ENCODE measurements around the gene FMNL3. TPM values are rescaled to one million over a fixed set of nuclear protein-coding genes. Genes with fewer than 3 reads are reported as not detected.

FMNL3 gene
- total RNA-seq, 1 experiment from 2014 or later = 3.5 TPM

DNA sequence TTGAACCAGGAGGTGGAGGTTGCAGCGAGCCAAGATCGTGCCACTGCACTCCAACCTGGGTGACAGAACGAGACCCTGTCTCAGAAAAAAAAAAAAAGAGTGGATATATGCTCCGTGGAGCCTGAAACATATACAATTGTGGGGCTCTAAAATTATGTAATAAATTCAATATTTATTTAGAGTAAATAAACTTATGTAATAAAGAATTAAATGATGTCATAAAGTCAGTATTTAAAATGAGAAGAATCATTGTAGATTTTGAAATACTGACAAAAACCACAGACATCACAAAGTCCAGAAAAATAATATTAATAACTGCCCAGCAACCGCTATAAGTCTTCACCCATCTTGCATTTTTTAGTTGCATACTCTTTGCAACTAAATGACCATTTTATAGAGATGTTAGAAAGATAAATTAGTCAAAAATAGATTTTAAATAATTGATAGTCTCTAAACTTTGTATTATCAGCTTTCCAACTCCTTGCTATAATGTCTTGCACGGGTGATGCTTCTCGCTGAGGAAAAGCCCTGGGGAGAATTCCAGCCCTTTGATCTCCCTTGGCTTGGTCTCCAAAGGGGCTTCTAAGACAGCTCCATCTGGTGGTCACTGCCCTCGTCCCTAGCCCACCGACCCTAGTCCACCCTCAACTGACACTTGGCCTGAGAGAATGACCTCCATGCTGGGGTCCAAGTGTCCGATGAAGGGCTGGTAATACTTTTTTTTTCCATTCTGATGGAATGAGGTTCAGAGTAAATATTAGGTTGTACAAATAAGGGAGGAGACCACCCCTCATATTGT, 26.2 kb upstream of the FMNL3 start:
- Histone ChIP-seq H3K4me2 (ENCODE audit: low read length) (no peak overlapping the region), H3K27ac (ENCODE audit: low read depth, low read length) (no peak overlapping the region), H3K9me3 (ENCODE audit: control insufficient read depth in 1 of 2, insufficient read depth in 1 of 2, low read depth in 1 of 2, low read length in 2 of 2) (no peaks in the 10 kb centered on the region), H3K4me1 (ENCODE audit: control insufficient read depth in 1 of 2, insufficient read depth in 2 of 2, low read length in 2 of 2) (no peaks in the 10 kb centered on the region), H2AFZ (ENCODE audit: low read depth, low read length, poor library complexity, severe bottlenecking) (no peak overlapping the region), H4K20me1 (ENCODE audit: insufficient read depth) (no peaks in the 10 kb centered on the region), H3K9me2 (ENCODE audit: insufficient read depth) (no peaks in the 10 kb centered on the region), H3K27me3 (ENCODE audit: insufficient read depth, low read length) (no peaks in the 10 kb centered on the region), H3K79me2 (ENCODE audit: insufficient read depth, low read length) (no peaks in the 10 kb centered on the region), H3K9ac (ENCODE audit: low read length) (no peak overlapping the region), H3K4me3 (replicated peaks in 1 of 2; ENCODE audit: low read depth in 1 of 2, low read length in 2 of 2) (no peak overlapping the region), H3K36me3 (ENCODE audit: control insufficient read depth in 1 of 2, insufficient read depth in 2 of 2, low read length in 2 of 2) (no peaks in the 10 kb centered on the region)
- RAD21 ChIA-PET (ENCODE audit: low non-redundant PET in 1 of 2, low total read pairs in 2 of 2, uncharacterized antibody in 2 of 2, unreplicated experiment in 2 of 2) = no interaction called here
- POLR2A ChIA-PET = interaction anchor here (2.1 kb wide), 1 partner anchor 8 kb away, joined by 16 read pairs; the partner anchor contains the start of gene TMBIM6
- no TSS peak for BruUV-seq (replicated peaks)
- CTCF ChIA-PET = interaction anchor here (1.3 kb wide), 1 partner anchor 8 kb away, joined by 11 read pairs; the partner anchor contains the start of gene TMBIM6
- no peak for TF ChIP-seq ZBTB33 (IDR thresholded peaks at IDR 0.05; ENCODE audit: extremely low read depth, insufficient replicate concordance, low read length)
- TF ChIP-seq TCF7L2 (IDR thresholded peaks at IDR 0.05; ENCODE audit: borderline replicate concordance, extremely low read depth, insufficient read depth, insufficient read length) = peak; percentile 18
- no peak for ATAC-seq
- DNase-seq (ENCODE audit: low read depth, low spot score) = no peak
- intact Hi-C loops (cut with micrococcal nuclease) = no loop called here

- ChIA-PET POLR2A (interaction anchor here (2.6 kb wide), 1 partner anchor 11 kb away, joined by 8 read pairs; the partner anchor contains the start of gene TMBIM6), CTCF (no interaction called here), RAD21 (ENCODE audit: low non-redundant PET in 1 of 2, low total read pairs in 2 of 2, uncharacterized antibody in 2 of 2, unreplicated experiment in 2 of 2) (no interaction called here)
- DNase-seq (ENCODE audit: low read depth, low spot score) (no peak), ATAC-seq (no peak)
- Histone ChIP-seq H3K79me2 (ENCODE audit: insufficient read depth, low read length) (no peaks in the 10 kb centered on the region), H3K9me2 (ENCODE audit: insufficient read depth) (no peaks in the 10 kb centered on the region), H3K9ac (ENCODE audit: low read length) (no peak overlapping the region), H4K20me1 (ENCODE audit: insufficient read depth) (no peaks in the 10 kb centered on the region), H3K4me1 (ENCODE audit: control insufficient read depth in 1 of 2, insufficient read depth in 2 of 2, low read length in 2 of 2) (no peaks in the 10 kb centered on the region), H2AFZ (ENCODE audit: low read depth, low read length, poor library complexity, severe bottlenecking) (no peak overlapping the region), H3K9me3 (ENCODE audit: control insufficient read depth in 1 of 2, insufficient read depth in 1 of 2, low read depth in 1 of 2, low read length in 2 of 2) (no peaks in the 10 kb centered on the region), H3K27ac (ENCODE audit: low read depth, low read length) (no peak overlapping the region), H3K4me3 (replicated peaks in 1 of 2; ENCODE audit: low read depth in 1 of 2, low read length in 2 of 2) (no peak overlapping the region), H3K36me3 (ENCODE audit: control insufficient read depth in 1 of 2, insufficient read depth in 2 of 2, low read length in 2 of 2) (no peaks in the 10 kb centered on the region), H3K27me3 (ENCODE audit: insufficient read depth, low read length) (no peaks in the 10 kb centered on the region; the same call in 1 of the 2 replicates), H3K4me2 (ENCODE audit: low read length) (no peak overlapping the region)
- BruUV-seq (replicated peaks) = no TSS peak
- peak; percentile 47; the same call in 1 of the 2 replicates for TF ChIP-seq CEBPB (IDR thresholded peaks at IDR 0.05; ENCODE audit: low read depth)
- TF ChIP-seq ELF1 (IDR thresholded peaks at IDR 0.05; ENCODE audit: borderline replicate concordance, low read depth) = no peak
- intact Hi-C loops (cut with micrococcal nuclease) = no loop called here
These were observed 23.4 kb upstream of the FMNL3 start for GRCh38 chr12:49730568-49731101.
